Measurements from ENCODE around the gene MITF.

DNA sequence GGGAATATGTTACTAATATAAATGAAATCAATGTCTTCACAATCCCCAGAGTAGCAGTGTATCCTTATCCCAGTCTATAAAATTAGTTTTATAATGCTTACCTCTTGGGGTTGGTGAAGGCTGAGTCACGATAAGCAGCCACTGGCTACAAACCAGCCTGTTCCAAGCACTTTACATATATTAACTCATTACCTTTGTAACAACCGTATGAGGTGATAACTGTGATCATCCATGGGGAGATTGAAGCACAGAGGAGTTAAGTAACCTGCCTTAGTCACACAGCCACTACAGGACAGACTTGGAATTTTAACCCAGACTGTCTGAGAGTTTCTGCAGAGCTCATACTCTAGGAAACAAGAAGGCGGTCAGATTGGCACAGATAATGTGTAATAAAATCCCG lies 43.3 kb upstream of the MITF start:
- TF ChIP-seq, protein P1, sequence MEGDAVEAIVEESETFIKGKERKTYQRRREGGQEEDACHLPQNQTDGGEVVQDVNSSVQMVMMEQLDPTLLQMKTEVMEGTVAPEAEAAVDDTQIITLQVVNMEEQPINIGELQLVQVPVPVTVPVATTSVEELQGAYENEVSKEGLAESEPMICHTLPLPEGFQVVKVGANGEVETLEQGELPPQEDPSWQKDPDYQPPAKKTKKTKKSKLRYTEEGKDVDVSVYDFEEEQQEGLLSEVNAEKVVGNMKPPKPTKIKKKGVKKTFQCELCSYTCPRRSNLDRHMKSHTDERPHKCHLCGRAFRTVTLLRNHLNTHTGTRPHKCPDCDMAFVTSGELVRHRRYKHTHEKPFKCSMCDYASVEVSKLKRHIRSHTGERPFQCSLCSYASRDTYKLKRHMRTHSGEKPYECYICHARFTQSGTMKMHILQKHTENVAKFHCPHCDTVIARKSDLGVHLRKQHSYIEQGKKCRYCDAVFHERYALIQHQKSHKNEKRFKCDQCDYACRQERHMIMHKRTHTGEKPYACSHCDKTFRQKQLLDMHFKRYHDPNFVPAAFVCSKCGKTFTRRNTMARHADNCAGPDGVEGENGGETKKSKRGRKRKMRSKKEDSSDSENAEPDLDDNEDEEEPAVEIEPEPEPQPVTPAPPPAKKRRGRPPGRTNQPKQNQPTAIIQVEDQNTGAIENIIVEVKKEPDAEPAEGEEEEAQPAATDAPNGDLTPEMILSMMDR (IDR thresholded peaks at IDR 0.05 in 8 of 11, conservative IDR thresholded peaks at IDR 0.05 in 3 of 11): no peak
- TF ChIP-seq POLR2AphosphoS5 (IDR thresholded peaks at IDR 0.05): no peak

Measured in spleen (tissue), 7 donors.